HG03558 (cell line): ENCODE results near the gene PRRC2B.
"Not testable (repeated sequence)": the region's sequence is repeated elsewhere in the genome, so short reads cannot be mapped to it uniquely, and the experiment has no call there.

Experiments
- ATAC-seq: cut with Tn5 transposase; IDR thresholded peaks from one replicate; pipeline ENCODE4 v1.9.1; 2021; ENCODE audit warnings: moderate number of reproducible peaks; ENCODE audit not compliant: unreplicated experiment; ENCODE audit errors: extremely low read depth

Gene PRRC2B

DNA sequence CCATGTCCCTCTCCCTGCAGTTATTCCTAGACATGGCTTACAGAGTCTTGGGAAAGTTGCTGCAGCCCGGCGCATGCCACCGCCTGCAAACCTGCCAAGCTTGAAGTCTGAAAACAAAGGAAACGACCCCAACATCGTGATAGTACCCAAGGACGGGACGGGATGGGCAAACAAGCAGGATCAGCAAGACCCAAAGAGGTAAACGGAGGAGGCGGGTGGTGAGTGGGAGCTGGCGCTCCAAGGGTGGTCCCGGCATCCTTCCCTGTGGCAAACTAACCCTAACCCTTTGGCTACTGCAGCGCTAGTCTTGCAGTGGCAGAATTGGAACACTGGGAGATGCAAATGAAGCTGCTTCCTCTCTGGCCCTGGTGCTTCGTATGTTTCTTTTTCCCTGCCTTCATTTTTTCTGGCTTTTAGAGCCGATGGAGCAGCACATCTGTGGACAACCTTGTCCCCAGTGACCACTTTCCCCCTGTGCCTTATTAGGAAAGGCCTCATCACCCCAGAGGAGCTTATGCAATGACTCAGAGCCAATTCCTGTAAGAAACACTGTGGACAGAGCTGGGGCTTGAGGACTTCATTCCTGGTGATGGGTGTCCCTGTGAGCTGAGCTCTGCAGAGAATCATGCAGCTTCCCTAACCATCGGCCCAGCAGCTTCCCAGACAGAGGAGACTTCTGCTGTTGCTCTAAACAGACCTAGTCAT lies 38.9 kb downstream of the PRRC2B start:
- no peak for ATAC-seq

DNA sequence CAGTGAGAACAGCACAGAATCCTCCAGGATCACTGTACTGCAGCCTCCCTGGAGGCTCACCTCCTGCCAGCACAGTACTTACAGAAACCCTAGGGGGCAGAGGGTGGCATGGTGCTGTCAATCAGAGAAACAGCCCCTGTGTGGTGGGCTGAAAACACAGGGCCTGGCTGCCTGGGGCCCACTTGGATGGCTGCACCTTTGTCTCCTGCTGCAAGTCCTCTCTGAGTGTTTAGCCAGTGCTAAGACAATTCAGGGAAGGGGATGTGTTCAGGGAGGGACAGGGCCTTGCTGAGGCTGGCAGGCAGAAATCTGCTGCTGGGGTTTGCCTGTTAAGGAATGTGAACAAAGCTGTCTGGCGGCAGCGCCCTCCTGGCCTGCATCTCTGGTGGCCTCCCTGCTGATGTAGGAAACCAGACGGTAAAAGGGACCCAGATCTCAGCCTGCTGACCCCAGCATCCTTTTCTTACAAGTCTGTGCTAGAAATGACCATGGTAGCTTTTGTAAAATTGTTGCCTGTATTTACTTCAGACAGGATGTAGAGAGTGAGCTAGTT lies 39.5 kb downstream of the PRRC2B start:
- no peak for ATAC-seq

DNA sequence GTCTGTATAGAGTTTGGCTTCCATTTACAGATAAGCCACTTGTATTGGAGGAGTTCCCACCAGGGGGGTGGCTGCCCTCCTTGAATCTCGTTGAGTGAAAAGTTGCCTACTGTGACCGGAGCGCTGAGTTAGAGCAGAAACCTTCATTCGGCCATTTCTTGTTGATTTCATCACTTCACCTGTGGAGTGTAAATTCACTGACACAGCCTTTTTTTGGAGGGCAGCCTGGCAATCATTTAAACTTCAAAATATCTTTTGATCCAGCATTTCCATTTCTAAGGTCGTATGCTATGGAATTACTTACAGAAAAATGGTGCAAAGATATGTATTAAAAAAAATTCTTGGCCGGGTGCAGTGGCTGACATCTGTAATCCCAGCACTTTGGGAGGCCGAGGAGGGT lies 40.8 kb downstream of the PRRC2B start:
- ATAC-seq = no peak

DNA sequence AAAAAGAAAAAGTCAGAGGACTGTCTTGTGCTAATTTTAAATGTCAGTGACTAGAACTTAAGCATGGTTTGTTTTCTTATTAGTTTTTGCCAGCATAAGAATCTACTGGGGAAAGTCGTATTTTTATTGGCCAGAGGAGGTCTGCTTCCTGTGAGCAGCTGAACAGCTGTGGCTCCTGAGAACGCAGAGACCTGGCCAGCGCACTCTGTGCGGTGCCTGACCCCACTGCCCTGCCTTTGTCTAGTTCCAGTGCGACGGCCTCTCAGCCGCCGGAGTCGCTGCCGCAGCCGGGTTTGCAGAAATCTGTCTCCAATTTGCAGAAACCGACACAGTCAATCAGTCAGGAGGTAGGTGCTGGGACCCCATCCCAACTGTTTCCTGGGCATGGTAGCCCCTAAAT lies 42.5 kb downstream of the PRRC2B start:
- ATAC-seq = no peak

DNA sequence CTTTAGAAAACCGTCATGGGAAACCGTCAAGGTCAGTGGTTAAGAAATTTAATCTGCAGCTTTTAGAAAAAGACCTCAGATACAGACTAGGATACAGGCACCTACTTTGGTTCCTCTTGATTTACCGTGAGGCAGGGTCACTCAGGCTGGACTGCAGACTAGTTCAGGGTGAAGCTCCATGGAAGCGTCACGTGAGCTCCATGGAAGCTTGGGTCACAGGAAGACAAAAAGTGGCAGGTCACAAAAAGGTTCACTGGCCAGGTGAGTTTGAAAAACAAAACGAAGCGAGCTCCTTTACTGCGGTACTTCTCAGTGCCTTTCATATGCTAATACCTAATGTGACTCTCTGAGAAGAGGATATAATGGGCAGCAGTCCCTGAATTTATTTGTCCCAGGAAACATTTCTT lies 43.0 kb downstream of the PRRC2B start:
- no peak for ATAC-seq

DNA sequence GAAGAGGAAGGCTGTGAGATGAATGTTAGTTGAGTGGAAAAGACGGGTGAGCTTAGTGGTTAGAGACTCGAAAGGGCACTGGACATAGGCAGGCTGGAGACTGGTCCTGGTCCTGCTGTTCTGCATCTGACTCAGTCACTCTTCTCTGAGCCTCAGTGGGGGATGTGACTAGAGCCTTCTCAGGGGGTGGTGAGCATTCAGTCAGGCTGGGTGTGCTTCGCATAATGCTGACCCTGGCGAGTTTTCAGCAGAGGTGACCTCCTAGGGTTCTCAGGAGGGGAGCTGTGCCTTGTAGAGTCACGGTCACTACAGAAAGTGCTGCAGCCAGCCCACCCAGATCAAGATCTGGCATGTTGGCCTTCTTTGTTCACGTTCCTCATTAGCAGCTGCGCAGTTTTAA lies 44.3 kb downstream of the PRRC2B start:
- ATAC-seq = no peak

DNA sequence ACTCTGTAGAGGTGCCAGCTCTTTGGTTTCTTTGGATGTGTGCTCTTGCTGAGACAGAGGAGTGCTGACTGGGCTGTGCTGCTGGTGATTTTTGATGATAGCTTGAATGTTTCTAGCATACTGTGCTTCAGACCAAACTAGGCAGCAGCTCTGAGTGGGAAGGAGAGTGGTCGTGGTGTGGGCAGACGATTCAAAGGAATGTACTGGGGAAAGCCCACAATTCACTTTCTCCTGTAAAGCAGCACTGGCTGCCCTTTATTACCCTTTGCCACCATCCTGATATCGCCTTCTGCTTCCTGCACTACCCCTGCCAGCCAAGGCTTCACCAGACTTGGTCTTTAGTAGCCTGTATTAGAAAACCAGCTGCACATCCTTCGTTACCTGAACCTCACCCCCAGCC lies 45.3 kb downstream of the PRRC2B start:
- no peak for ATAC-seq

DNA sequence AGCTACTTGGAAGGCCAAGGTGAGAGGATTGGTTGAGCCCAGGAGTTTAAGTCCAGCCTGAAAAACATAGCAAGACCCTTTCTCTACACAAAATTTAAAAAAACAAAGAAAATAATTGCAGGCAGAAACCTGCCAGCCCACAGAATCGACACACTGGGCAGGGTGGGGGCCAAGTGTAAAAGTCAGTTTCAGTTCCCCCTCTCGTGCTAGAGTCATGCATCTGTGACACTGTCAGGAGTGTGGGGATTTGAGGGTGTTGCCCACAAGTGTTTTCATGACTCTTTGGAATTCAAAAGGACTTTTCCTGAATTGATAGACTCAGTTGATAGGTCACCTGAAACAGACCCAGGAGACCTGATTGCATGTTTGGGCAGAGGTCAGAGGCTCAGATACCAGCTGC lies 47.6 kb downstream of the PRRC2B start:
- ATAC-seq = no peak

DNA sequence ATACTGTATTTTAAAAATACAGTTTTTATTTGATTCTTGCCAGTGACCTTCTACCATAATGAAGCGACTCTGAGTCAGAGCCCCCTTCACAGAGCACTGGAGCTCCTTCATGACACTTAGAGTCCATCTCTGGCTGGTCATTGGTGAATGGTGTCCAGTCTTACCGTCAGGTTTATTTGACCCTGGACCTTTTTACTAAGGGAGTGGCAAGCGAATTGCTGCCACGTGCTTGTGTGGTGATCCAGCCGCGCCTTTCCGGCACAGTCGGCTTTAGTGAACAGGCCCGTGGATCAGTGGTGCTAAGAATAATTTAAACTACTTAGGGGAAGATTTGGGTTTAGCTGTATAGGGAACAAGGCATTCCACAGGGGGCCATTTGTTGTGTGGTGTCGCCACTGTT lies 48.5 kb downstream of the PRRC2B start:
- no peak for ATAC-seq

DNA sequence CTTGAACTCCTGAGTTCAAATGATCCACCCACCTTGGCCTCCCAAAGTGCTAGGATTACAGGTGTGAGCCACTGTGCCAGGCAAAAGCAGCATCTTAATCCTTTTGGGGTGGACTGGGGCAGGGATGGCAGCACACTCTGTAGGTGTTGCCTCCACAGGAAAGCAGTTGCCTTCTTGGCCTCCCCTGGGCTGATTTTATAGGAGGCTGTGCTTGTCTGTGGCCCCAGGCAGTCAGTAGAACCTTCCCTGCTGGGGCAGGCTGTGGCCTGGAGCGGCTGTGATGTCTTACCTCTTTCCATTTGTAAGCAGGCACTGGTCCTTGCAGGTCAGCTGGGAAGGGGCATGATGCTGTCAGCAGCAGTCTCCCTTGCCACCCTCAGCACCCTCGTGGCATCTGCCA lies 49.8 kb downstream of the PRRC2B start:
- ATAC-seq = no peak

DNA sequence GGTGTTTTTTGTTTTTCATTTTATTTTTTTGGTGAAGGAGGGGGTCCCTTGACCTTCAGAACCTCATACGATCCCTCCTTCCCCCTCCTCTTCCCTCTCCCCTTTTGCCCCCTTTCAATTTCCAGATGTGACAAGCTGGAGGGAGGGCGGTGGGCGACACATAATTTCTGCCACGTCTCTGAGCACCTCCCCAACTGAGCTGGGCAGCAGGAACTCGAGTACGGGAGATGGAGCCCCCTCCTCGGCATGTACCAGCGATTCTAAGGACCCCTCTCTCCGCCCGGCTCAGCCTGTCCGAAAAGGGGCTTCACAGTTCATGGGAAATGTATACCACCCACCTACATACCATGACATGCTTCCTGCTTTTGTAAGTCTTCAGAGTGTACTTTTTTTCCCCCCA lies 52.4 kb downstream of the PRRC2B start:
- no peak for ATAC-seq

DNA sequence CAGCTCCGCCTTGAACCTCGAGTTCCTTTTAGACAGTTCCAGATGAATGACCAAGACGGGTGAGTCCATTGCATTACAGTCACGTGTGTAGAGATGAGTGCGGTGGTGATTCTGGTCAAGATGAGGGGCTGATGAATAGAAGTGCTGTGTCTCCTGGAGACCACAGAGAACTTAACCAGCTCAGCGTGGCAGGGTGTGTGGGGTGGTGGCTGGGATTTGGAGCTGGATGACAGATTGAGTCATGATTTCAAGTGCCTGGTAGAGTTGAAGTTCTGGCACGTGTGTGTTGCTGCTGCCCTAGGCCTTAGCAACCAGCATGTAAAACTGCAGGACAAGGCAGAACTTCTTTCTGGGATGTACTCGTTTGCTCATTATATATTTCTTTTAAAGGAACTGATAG lies 53.3 kb downstream of the PRRC2B start:
- ATAC-seq = no peak

DNA sequence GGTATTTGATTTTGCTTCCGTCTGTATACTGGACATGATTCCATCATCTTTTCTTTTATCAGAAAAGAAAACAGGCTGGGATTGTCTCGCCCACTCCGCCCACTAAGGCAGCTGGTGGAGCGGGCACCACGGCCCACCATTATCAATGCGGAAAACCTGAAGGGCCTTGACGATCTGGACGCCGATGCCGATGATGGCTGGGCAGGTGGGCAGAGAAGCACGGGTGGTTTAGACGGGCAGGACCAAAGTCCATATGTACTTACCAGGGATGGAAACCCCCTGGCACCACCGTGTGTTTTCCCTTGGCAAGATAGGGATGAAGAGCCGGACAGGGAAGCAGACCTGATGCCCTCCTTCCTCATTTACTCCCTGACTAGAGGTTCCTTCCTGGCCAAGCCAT lies 53.7 kb downstream of the PRRC2B start:
- no peak for ATAC-seq

DNA sequence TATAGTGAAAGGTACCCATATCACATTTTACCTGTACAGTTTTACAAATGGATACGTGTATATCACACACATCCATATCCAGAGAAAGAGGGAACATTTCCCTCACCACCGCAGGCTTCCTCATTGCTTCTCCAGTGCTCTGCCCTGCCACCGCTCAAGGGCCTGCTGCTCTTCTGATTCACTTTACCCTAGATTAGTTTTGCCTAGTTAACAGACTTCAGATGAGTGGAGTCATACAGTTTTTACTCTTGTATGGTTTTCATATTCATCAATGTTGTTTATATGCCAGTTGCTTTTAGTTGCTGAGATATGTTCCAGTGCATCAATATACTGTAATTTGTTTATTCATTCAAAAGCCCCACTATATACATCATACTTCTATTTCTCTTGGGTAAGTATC lies 54.9 kb downstream of the PRRC2B start:
- no peak for ATAC-seq

DNA sequence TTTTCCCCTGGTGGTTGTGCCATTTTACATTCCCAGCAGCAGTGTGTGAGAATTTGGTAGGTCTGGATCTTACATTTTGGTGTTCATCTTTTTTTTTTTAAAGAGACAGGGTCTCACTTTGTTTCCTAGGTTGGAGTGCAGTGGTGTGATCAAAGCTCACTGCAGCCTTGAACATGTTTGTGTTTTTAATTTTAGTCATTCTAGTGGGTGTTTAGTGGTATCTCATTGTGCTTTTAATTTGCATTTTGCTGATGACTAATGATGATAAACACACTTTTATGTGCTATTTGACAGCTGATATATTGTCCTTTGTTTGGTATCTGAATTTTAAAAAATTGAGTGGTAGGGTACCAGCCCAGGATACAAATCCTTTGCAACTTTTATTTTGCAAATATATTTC lies 55.4 kb downstream of the PRRC2B start:
- ATAC-seq = no peak

DNA sequence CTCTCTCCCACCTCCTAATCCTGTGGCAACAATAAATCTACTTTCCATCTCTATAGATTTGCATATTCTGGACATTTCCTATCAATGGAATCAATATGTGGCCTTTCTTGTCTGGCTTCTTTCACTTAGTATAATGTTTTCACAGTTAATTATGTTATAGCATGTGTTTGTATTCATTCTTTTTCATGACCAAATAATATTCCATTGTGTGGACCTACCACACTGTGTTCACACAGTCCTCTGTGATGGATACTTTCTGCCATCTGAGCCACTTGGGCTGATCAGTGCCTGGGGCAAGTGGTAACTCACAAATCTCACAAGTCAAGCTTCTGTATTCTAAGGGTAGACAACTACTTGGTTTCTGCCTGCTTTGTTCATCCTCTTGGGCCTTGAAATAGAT lies 60.1 kb downstream of the PRRC2B start:
- ATAC-seq = no peak

DNA sequence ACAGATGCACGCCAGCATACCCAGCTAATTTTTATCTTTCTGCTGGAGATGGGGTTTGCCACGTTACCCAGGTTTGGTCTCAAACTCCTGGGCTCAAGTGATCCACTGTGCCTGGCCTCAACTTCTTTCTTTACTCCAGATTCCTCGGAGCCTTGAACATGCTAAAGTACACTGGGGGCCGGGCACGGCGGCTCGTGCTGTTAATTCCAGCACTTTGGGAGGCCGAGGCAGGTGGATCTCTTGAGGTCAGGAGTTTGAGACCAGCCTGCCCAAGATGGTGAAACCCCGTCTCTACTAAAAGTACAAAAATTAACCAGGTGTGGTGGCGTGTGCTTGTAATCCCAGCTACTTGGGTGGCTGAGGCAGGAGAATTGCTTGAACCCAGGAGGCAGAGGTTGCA lies 61.8 kb downstream of the PRRC2B start:
- ATAC-seq = not testable (repeated sequence)

DNA sequence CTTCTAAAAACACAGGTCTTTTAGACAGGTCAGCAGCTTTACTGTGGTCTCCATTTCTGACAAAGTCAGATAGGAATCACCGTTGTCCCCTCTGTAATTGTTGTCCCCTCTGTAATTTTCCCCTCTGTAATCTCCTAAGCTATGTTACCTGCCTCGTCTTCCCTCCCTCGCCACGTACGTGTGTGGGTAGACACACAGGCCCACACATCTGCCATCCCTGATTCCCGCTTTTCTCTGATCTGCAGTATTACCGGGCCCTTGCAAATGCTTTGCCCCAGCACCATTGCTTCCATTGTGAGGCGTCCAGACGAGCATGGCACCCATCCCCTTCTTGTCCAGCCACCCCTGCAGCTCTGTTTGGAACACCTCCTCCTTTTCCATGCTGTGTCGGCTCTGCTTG lies 63.9 kb downstream of the PRRC2B start:
- no peak for ATAC-seq

DNA sequence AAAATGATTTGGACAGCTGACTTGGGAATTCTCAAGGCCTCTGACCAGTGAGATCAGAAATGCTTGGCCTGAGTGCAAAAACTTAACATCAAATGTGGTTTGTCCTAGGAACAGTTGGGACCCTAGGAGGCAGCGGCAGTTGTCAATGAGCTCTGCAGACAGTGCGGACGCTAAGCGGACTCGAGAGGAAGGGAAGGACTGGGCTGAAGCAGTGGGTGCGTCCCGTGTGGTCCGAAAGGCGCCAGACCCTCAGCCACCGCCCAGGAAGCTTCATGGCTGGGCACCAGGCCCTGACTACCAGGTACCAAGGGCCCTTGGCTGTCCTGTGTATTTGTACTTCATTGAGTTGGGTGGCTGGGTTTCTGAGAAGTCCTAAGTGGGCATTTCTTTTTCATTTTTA lies 65.2 kb downstream of the PRRC2B start:
- ATAC-seq = no peak

DNA sequence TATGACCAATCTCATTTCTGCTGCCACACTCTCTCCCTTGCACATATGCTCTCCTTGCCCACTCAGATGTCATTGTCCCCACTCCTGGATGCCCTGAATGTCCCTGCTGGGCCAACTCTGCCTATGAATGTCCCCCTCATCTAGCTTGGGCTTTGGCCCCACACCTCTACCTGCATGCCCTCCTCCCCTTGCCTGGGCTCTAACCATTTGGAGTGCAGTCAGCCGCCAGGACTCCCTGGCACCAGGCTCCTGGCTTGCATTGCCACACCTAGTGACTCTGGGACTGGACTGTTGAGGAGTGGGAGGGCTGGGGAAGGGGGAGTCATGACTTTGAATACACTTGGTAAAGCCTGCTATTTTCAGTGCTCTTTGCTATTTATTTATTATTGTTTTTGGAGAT lies 67.3 kb downstream of the PRRC2B start:
- ATAC-seq = no peak

DNA sequence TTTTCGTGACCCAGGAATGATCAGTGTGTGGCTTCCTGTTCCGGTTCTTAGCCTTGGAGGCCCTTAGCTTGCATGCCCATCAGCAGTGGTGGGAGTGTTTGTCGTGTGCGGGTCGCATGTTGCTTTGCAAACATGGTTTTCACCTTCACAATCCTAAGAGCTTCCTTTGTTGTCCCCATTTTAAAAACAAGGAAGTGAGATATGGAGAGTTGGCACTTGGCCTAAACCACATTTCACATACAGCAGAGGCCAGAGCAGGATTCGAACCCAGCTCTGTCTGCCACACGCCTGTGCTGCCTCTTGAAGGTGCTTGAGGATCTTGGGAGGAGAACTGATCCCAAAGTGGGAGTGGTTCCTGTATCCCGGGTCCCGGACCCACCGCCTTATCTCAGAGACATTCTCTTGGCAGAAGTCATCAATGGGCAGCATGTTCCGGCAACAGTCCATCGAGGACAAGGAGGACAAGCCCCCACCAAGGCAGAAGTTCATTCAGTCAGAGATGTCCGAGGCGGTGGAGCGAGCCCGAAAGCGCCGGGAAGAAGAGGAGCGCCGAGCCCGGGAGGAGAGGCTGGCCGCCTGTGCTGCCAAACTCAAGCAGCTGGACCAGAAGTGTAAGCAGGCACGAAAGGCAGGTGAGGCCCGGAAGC lies 70.6 kb downstream of the PRRC2B start:
- no peak for ATAC-seq

DNA sequence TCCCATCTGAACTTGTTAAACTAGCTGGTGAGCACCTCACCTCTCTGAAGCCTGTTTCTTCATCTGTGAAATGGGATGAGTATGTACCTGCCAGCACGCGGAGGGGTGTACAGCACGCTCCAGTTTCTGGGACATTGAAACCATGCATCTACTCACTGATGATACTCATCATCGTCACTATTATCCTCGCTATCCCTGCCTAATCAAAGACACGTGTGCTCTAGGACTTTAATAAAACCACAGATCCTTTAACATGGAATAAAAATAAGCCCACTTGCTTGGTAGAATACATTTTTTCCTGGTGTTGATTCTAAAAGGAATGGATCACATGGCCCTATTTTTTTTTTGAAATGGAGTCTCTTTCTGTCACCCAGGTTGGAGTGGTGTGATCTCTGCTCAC lies 71.5 kb downstream of the PRRC2B start:
- no peak for ATAC-seq
